Transverse colon (tissue), 4 donors: Measurements from ENCODE around the gene RPL29. TPM values are rescaled to one million over a fixed set of nuclear protein-coding genes. Genes with fewer than 3 reads are reported as not detected.

ENCODE experiments used
- DNase-seq: peaks from one replicate; pipeline ENCODE4 v3.0.0-alpha.2; 2019
- H3K27ac ChIP-seq, 4 donors: fragments of 200-600 bp; sonication (generic); 2 replicates each; pipeline ENCODE4 v1.5.1; 2016 to 2018; ENCODE audit warnings: inconsistent platforms in 4 of 4
- H3K27me3 ChIP-seq: fragments of 200-600 bp; sonication (generic); 2 replicates; pipeline ENCODE4 v1.5.1; 2017; ENCODE audit warnings: inconsistent platforms
- H3K36me3 ChIP-seq, 4 donors: fragments of 200-600 bp; sonication (generic); 2 replicates each; pipeline ENCODE4 v1.5.1; 2017 to 2019; ENCODE audit warnings: inconsistent platforms in 4 of 4
- H3K4me1 ChIP-seq, 4 donors: fragments of 200-600 bp; sonication (generic); 2 replicates each; pipeline ENCODE4 v1.5.1; 2017 to 2020; ENCODE audit warnings: inconsistent platforms in 4 of 4
- H3K4me3 ChIP-seq, 4 donors: fragments of 200-600 bp; sonication (generic); 1 replicate in 1 of 4; 2 replicates in 3 of 4; pipeline versions ENCODE4 v1.5.1 to v1.6.1; 2017 to 2019; ENCODE audit warnings: inconsistent platforms in 4 of 4
- H3K9me3 ChIP-seq, 2 donors: fragments of 200-600 bp; sonication (generic); 2 replicates each; pipeline ENCODE4 v1.5.1; 2017 to 2019; ENCODE audit warnings: inconsistent platforms in 2 of 2
- EP300 ChIP-seq: sonication (generic); formaldehyde crosslinking; IDR thresholded peaks from one replicate; pipeline ENCODE4 v1.6.1; 2017; ENCODE audit warnings: antibody characterized with exemption, low read depth
- POLR2A ChIP-seq: fragments of 450-650 bp; IDR thresholded peaks from one replicate; pipeline ENCODE4 v1.6.1; 2016; ENCODE audit warnings: antibody characterized with exemption, mild to moderate bottlenecking, moderate library complexity
- POLR2AphosphoS5 ChIP-seq, 3 donors: sonication (generic); formaldehyde crosslinking; IDR thresholded peaks; one replicate each; pipeline ENCODE4 v1.6.1; 2016; ENCODE audit warnings: antibody characterized with exemption in 3 of 3
- WGBS, 2 donors: methylation state at CpG; one replicate each; pipeline ENCODE4 v1.1.5; 2018; ENCODE audit warnings: low coverage in 1 of 2; 5-methylcytosine and 5-hydroxymethylcytosine counted together
- in situ Hi-C, 4 donors: fragments of 200-750 bp; cut with MboI; loops; one replicate each; pipeline versions ENCODE4 v1.15.0 to v1.15.1; 2017; ENCODE audit warnings: low sequenced_read_pairs in 3 of 4, low pct_ligation_motif_present in 1 of 4, low pct_unique_long_range_greater_than_20kb in 1 of 4
- intact Hi-C: fragments of 100-400 bp; cut with DNase I; formaldehyde crosslinking; loops from one replicate; pipeline ENCODE4 v1.15.1; 2023; ENCODE audit warnings: low total_unique reads
- total RNA-seq, 4 donors: library from RNA; depleted of rRNA; stranded (reverse); fragments of >200 nt; gene quantifications; one replicate each; pipeline ENCODE4 v1.1.0, GENCODE V29; 2016
- TF ChIP-seq, protein P1 (sequence below), 5 experiments: fragments of 200-600 bp in 3 of 5; fragments of 450-650 bp in 2 of 5; sonication (generic) in 3 of 5; IDR thresholded peaks; 1 replicate in 2 of 5; 2 replicates in 3 of 5; pipeline ENCODE4 v1.5.1; 2016 to 2017; ENCODE audit warnings: antibody characterized with exemption in 5 of 5, inconsistent platforms in 3 of 5, mild to moderate bottlenecking in 2 of 5, moderate library complexity in 1 of 5

The RPL29 gene
- total RNA-seq, 4 donors from 2014 or later: 366 to 1,281 (median 746) TPM

DNA sequence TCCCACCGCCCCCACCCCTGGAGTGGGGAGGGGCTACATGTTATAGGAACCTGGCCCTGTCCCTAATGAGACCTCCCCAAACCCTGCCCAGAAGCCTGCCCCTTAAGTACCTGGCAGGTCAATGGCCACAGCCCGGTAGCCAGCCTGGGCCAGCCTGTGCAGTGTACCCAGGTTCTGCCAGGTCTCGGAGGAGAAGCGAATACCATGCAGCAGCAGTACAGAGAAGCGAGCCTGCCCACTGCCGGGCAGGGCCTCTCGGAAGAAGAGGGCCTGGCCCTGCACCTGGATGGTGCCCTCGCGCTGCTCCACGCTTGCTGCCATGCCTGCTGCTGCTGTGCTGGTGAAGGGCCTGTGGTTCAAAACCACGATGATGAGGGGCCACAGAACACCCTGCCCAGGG lies 24.3 kb downstream of the RPL29 start:
- Histone ChIP-seq H3K27me3 (no peaks in the 10 kb centered on the region), H3K9me3 (no peaks in the 10 kb centered on the region), H3K36me3 (no peaks in the 10 kb centered on the region), H3K4me3 (no peak overlapping the region), H3K4me1 (peaks cover 14 to 49% (median 41%) of the 10 kb centered on the region in 4 donors), H3K27ac (no peak overlapping the region)
- in situ Hi-C loops (no loop called here), intact Hi-C loops (no loop called here)
- no peak for DNase-seq
- WGBS, 2 donors: 78 to 100% methylated on average over 1 to 2 of the region's 11 CpGs
- TF ChIP-seq EP300: no peak
- TF ChIP-seq, protein P1, sequence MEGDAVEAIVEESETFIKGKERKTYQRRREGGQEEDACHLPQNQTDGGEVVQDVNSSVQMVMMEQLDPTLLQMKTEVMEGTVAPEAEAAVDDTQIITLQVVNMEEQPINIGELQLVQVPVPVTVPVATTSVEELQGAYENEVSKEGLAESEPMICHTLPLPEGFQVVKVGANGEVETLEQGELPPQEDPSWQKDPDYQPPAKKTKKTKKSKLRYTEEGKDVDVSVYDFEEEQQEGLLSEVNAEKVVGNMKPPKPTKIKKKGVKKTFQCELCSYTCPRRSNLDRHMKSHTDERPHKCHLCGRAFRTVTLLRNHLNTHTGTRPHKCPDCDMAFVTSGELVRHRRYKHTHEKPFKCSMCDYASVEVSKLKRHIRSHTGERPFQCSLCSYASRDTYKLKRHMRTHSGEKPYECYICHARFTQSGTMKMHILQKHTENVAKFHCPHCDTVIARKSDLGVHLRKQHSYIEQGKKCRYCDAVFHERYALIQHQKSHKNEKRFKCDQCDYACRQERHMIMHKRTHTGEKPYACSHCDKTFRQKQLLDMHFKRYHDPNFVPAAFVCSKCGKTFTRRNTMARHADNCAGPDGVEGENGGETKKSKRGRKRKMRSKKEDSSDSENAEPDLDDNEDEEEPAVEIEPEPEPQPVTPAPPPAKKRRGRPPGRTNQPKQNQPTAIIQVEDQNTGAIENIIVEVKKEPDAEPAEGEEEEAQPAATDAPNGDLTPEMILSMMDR (IDR thresholded peaks at IDR 0.05): no peak
- no peak for TF ChIP-seq POLR2A
- TF ChIP-seq POLR2AphosphoS5 (IDR thresholded peaks at IDR 0.05): no peak

DNA sequence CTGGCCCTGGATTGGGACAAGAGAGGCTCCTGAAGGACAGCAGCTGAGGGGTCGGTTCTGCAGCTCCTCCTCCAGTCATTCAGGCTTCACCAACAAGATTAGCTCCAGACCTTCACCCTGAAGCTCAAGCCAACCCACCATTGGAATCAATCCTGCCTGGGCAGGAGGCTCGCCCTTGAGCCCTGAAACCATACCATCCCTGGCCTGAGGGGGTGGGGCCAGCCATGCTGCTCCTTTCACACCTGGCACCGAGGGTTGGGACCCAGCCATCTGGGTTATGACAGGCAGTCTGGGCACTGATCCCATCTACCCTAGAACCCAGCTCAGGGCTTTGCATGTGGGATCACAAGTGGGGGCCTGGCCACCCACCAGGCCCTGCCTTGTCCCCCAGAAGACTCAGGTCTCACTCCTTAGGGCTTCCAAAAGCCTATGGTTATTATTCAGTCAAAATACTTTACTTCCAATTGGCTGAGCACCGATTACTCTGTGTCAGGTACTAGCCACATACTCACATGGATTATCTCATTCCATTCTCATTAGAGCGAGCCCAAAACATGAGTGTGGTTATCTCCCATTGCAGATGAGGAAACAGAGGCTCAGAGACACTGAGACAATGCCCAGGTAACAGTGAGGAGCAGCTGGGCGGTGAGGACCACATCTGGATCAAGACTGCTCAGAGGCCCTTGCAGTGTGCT lies 24.9 kb downstream of the RPL29 start:
- peak; percentile 50 for DNase-seq
- Histone ChIP-seq H3K36me3 (no peaks in the 10 kb centered on the region), H3K4me3 (no peak overlapping the region), H3K9me3 (no peaks in the 10 kb centered on the region), H3K27me3 (no peaks in the 10 kb centered on the region), H3K4me1 (peaks cover 14 to 52% (median 43%) of the 10 kb centered on the region in 4 donors), H3K27ac (no peak overlapping the region)
- intact Hi-C loops (no loop called here), in situ Hi-C loops (no loop called here)
- TF ChIP-seq POLR2A (no peak), EP300 (no peak), POLR2AphosphoS5 (IDR thresholded peaks at IDR 0.05) (no peak)
- TF ChIP-seq, protein P1 (IDR thresholded peaks at IDR 0.05): no peak
- WGBS, 2 donors: 63% methylated on average over 6 of the region's 6 CpGs; no CpG with 5 or more reads in 1 of the 2 donors

DNA sequence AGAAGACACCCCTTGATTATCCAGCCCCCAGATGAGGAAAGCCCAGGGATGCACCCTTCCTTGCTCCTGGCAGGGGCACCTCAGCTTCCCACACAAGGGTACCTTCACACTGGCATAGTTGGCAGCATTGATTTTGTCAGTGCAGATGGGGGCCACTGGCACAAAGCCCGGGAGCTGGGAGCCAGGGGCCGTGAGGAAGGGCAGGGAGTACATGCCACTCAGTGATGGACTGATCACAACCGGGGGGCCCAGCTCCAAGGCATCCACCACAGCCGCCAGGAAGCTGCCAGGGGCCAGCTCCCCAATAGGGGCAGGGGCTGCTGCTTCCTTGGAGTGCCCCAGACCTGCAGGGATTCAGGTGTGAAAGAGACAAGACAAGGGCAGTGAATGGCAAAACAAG lies 25.9 kb downstream of the RPL29 start:
- Histone ChIP-seq H3K27me3 (no peaks in the 10 kb centered on the region), H3K4me3 (no peak overlapping the region), H3K27ac (no peak overlapping the region), H3K4me1 (peaks cover 14 to 50% (median 38%) of the 10 kb centered on the region in 4 donors), H3K36me3 (no peaks in the 10 kb centered on the region), H3K9me3 (no peaks in the 10 kb centered on the region)
- 87% methylated on average over 4 of the region's 4 CpGs; no CpG with 5 or more reads in 1 of the 2 donors for WGBS, 2 donors
- TF ChIP-seq POLR2AphosphoS5 (IDR thresholded peaks at IDR 0.05) (no peak), EP300 (no peak), POLR2A (no peak)
- TF ChIP-seq, protein P1 (IDR thresholded peaks at IDR 0.05): no peak
- no peak for DNase-seq
- in situ Hi-C loops: no loop called here
- intact Hi-C loops: no loop called here

DNA sequence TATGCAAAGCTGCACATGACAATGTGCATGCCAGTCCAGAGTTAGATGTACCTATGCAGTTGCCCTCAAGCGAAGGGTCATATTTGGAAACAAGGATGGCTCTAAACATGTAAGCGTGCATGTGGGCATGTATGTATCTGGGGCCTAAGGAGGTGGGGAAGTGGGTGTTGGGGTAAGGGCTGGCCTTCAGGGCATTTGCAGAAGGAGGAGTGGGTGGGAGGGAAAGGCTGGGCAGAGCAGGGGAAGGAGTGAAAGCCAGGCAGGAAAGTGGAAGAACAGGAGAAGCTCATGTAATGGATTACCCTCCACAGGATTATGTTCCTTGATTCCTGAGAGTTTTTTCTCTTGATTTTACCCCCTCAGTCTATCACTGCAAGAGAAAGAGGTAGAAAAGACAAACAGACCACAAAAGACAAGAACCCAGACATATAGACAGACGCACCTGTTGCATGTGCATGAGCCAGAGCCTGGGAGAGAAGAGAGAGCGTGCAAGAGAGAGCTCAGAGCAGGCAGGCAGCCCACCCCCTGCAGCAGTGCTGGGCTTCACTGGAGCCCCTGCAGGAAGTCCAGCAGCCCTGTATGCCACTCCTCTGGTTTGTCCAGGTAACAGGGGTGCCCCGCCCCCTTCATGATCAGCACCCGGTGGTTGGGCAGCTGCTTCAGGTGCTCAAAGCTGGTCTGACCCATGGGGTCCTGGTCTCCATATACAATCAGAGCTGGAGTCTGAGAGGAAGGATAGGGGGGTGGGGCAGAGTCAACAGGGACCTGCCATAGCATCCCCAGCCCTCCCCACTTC lies 26.6 kb downstream of the RPL29 start:
- intact Hi-C loops: no loop called here
- no peaks in the 10 kb centered on the region for H3K27me3 ChIP-seq
- no peak overlapping the region for H3K4me3 ChIP-seq
- no peak for DNase-seq
- WGBS, 2 donors: 74% methylated on average over 6 of the region's 6 CpGs; no CpG with 5 or more reads in 1 of the 2 donors
- H3K27ac ChIP-seq: peak overlapping the region in 3 of 4 donors; percentile 90 to 97 (median 95)
- in situ Hi-C loops: no loop called here
- H3K9me3 ChIP-seq: no peaks in the 10 kb centered on the region
- no peak for TF ChIP-seq POLR2AphosphoS5 (IDR thresholded peaks at IDR 0.05)
- no peak for TF ChIP-seq POLR2A
- no peak for TF ChIP-seq EP300
- TF ChIP-seq, protein P1 (IDR thresholded peaks at IDR 0.05): no peak
- peaks cover 9 to 43% (median 33%) of the 10 kb centered on the region in 4 donors for H3K4me1 ChIP-seq
- no peaks in the 10 kb centered on the region for H3K36me3 ChIP-seq
